ENCODE data around the gene NKD1.

The NKD1 gene

DNA sequence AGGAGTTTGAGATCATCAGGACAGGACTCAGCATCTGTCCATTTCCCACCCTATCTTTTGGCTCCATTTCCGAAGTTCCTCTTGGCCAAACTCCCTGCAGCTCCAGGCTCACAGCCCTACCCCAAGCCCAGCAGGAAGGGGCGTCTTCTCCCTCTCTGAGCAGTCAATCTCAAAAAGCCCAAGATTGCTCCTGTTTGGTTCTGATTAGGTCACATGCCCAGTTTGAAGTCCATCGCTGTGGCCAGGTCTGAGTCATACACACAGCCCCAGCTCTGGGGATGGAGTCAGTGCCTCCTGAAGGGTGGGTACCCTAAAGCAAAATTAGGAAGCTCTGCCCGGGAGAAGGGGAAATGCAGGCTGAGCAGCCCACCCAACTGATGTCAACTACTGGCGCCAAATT lies 109.0 kb downstream of the NKD1 start:
- no peak for DNase-seq

DNA sequence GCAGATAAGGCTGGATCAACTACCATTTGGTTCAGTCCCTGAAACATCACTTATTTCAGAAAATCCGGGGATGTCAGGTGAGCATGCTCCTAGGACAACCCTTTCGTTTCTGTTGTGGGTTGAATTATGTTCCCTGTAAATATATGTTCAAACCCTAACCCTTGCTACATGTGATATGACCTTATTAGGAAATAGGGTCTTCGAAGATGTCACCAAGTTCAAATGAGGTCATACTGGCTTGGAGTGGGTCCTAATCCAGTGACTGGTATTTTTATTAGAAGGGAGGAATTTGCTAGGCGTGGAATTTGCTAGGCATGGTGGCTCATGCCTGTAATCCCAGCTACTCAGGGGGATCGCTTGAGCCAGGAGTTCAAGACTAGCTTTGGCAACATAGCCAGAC lies 111.6 kb downstream of the NKD1 start:
- no peak for DNase-seq

DNA sequence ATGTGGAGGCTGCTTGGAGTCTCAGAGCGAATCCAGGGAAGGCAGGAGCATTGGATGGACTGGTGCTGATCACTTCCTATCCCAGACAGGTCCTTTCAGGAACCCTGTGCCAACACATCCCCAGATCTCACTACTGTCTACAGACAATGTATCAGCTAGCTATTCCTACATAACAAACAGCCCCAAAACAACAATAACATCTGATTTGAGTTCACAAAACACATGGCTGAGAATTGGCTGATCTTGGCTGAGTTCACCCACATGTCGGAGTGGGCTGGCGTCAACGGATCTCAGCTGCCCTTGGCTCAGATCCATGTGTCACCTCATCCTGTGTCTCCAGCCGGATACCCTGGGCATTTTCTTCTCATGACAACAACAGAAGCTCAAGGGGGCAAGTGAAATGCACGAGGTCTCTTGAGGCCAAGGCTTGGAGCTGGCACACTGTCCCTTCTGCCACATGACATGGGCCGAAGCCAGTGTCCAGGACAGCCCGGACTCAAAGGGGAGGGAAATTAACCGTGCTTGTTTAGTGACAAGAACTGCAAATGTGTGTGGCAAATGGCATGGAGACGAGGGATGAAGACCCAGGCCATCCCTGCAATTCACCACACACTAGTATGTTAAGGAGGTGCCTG lies 114.2 kb downstream of the NKD1 start:
- no peak for DNase-seq

DNA sequence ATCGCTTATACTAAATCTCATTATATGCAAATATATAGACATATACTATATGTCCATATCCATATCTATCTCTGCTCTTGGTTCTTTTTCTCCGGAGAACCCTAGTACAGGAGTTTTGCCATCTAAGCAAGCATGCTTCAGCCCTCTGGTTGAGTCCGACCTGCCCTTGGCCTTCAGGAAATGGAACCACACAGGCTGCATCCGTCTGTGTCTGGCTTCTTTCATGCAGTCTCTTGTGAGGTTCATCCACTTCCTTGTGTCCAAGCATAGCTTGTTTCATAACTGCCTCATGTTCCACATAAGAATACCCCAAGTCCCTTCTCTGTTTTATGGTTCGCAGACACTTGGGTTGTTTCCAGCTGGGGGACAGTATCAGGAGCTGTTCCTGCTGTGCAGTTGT lies 116.1 kb downstream of the NKD1 start:
- no peak for DNase-seq

DNA sequence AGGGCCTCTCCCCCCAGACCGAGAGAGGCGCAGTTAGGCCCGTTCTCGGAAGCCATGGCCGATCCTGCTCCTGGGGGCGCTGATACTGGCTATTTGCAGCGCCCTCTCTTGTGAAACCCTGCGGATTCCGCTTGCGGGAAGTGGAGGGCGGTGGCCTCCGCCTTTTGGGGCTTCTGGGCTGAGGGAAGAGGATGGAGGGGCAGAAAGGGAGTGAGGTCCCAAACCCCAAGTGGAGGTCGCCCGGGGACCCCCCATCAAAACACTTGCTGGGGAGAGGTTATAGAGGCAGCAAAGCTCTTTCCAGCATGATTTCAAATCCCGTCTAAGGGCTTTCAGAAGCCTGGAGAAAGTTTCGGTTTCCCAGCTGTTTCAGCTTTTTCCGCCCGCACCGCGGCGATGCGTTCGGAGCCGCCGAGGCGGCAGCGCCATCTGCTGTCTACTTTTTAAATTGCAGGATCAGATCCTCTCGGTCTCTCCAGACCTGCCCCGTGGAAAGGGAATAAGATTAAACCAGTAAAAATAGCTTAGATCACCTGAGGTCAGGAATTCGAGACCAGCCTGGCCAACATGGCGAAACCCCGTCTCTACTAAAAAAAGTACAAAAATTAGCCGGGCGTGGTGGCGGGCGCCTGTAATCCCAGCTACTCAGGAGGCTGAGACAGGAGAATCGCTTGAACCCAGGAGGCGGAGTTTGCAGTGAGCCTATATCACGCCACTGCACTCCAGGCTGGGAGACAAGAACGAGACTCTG lies 117.1 kb downstream of the NKD1 start:
- peak; percentile 94 for DNase-seq

DNA sequence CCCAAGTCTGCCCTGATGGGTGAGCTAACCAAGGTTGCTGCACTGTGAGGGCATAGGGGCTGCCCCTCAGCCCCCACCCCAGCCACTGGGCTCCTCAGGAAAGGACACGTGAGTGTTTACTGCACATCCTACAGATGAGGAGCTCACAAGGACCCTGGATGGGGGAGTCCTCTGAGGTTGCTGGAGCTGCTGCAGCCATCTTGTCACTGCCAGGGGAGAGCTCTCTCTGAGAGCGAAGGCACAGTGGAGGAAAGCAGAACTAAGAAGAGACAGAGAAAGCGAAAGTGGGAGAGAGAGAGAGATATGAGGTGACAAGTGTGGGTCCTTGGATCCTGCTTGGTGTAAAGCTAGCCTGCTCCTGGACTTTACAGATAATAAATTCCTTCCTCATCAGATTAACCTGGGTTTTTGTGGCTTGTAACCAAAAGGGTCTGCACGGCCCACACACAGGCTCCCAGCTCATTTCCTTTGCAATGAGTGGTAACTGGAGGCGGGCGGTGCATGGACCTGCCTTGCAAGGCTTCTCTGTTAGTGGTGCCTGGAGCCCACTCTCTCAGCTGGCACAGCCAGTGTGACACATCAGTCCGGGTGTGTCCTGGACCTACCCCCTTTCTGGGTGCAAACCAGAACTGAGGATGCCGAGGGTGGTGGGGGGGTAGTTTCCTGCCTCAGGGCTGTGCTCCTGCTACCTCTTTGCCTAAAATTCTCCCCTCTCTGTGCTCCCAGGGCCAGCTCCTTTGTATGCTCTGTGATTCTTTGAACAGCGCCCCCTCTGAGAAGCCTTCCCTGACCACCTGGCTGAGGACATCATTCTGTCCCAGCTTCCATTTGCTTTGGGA lies 118.7 kb downstream of the NKD1 start:
- peak; percentile 76 for DNase-seq

DNA sequence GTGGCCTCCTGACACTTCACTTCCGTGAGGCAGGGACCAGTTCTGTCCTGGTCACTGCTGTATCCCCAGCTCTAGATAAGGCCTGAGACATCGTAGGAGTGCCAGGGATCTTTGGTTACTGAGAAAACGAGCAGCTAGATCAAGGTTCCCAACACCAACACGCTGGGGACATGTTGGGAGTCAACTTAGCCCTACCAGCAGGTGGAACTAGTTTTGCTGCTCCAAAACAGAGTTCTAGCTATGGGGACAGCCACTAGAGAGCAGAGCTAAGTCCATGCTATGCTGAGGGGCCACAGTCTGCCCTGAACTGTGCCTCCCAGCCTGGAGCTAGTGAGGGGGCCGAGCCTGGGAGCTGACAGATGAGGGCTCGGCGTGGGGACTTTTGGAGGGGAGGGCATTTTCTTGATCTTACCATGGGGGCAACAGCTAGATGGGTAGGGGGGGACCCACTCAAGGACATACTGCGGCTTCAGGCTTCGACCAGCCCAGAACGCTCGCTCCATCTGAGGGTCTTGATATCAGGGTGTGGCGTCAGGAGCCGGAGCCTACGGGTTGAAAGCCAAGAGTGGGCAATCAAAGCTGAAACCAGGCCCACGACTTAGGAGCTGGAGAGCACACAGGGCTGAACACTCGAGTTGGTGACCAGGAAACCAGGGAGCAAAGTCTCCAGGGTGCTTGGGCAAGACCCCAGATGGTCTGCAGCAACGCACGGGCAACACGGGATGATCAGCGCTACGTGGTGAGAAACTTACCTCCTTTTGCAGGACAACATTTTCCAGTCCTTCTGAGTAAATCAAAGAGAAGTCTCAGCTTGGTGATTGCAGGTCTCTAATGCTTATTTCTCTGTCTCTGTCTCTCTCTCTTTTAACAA lies 119.5 kb downstream of the NKD1 start:
- DNase-seq: no peak

DNA sequence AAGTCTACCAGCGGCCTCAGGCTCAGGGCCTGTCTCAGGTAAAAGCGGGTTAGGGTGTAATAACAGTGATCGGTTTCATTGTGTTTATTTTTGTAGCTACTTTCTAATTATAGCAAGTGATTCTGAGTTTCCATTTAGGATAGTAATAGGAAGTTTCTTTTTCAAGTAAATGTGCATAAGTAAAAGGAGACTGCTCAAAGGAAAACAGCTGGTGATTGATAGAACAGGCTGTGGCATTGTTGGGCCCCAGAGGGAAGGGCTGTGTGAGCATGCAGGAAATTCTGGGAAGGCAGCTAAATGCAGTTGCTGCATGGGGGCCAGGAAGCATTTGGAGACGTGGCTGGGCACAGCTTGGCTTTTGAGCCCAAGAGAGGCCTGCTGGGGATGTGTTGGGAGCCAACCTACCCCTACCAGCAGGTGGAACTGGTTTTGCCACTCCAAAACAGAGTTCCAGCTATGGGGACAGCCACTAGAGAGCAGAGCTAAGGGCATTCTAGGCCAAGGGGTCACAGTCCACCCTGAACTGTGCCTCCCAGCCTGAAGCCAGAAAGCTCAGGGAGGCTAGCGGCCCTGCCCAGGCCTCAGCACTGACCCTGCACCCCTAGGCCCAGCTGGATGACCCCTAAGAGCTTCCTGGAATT lies 120.3 kb downstream of the NKD1 start:
- DNase-seq: no peak

DNA sequence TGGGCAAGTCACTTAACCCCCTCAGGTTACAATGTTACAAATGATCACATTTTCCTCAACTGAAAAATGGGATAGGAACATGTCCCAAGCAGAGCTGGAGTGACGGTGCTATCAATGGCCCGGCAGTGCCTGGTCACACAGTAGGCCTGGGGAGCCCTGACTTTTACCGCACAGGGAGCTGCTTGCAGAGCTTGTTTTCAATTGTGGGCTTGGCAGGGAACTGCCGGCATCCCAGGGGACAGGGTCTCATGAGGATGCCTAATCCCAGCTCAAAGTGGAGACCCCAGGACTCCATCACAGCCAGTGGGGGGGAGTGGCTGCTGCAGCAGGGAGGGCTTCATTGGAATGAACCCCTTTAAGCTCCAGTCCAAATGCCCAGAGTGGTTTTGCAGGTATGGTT lies 121.5 kb downstream of the NKD1 start:
- DNase-seq: no peak

DNA sequence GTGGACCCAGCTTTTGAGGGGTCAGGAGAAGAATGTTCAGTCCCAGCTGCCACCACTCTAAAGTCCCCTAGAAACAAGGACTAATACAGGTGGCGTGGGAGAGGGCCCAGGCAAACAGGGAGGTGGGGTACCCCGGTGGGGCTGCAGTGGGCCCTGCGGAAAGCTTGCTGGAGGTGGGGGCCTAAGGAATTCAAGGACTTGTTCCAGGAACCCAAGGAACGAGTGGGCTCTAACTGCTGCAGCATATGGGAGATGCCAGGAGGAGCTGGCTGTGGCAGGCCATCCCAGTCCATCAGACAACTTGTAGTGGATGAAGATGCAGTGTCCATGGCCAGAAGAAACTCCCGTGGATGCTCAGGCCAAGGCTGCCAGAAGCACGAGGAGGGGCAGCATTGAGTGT lies 122.3 kb downstream of the NKD1 start:
- DNase-seq: no peak

DNA sequence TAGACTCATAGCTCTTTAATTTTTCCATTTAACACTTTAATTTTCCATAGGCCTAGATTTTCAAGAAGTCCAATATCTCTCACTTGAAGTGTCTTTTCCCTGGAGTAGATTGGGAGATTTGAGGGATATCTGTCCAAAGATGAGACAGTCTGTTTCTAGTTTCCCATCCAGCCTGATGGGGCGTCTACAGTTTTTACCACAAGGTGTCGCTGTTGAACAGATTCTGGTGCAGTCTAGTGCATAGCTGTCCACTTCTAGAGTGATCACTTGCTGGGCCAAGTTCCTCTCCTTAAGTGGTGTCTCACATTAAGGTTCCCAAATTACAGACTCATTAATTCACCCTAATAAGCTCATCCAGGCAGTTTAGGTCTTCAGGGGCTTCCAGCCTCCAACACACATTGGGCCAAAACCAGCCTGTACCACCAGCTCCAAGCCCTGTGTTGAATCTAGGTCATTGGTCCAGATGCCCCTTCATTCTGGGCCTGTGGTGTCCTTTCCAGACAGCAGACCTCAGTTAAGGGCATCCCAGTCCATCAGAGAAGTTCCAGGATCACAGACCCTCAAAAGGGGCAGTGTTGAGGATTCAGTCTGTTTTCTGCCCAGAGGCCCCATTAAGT lies 123.6 kb downstream of the NKD1 start:
- peak; percentile 83 for DNase-seq

DNA sequence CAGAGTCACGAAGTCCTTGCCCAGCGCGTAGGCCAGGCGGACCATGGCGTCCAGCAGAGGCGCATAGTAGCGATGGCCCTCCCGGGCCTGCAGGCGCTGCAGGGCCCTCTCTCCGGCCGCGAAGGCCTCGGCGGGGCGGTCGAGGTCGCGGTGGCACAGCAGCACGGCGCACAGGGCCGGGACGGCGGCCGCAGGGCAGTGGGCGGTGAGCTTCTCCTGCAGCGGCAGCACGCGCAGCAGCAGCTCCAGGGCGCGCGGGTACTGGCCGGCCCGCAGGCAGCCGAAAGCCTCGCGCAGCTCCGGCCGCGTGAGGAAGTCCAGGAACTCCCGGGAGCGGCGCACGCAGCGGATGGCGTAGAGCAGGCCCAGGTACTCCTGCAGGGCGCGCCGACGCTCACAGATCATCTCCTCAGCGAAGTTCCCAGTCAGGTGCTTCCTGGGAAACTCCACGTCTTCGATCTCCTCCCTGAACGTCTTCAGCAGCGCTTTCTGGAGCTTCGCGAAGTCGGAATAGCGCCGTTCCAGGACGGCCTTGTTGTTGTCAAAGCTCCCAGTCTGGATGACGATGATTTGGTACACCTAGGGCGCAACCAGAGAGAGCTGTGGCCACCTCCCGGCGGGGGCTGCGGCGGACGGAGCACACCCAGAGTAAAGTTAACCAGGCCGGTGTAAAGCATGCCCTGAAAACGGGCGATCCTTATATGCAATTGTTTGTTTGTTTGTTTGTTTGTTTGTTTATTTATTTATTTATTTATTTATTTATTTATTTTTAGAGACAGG lies 125.5 kb downstream of the NKD1 start:
- no peak for DNase-seq

DNA sequence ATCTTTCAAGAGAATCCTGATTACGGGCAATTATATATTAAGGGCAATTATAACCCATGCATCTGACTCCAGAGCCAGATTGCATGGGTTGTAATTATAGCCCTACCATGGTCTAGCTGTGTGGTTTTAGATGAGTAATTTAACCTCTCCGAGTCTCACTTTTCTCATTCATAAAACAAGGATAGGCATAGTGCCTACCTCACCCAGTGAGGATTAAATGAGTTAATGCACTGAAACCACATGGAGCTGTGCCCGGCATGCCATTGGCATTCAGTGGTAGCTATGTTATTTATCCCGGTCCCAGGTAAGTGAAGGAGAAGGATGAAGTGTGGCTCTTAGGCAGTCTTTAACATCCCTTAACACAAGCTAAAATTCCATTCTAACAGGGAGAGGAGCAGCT lies 126.6 kb downstream of the NKD1 start:
- no peak for DNase-seq

DNA sequence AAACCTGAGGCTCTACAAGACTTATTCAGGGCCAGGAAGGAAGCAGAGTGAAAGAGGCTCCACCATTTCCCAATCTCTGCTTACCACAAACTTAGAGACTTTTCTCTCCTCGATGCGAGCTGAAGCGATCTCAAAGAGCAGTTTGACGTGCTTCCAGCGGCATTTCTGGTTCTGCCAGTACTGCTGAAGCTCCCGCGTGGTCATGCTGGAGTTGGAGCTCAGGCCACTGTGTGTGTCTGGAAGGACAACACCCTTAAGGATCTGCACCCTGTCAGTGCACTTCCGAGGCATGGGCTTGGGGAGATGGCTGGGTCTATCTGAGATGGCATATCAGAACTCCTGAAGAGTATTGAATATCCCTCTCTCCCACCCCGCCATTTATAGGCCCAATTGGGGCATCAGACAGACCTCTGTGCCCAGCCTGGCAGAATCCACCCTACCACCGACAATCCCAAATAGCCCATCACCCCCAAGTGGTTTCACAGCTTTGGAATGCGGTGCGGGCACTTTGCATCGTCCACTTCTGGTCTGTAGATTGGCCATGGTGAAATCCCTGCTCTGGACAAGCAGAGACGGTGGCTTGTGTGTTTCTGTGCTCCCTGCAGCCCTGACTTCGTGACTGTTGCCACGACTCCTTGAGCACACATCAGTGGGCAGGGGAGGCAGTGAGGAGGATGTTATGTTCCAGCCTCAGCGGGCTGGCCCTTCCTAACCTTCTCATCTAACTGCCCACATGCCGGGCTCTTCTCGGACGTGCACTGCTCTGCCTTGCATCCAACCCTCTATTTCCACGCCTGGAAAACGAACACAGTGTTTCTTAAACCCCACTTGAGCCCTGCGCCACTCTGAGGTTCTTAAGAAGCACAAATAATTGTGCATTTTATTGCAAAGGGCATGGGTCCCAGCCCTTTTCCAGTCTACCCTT lies 127.8 kb downstream of the NKD1 start:
- no peak for DNase-seq

DNA sequence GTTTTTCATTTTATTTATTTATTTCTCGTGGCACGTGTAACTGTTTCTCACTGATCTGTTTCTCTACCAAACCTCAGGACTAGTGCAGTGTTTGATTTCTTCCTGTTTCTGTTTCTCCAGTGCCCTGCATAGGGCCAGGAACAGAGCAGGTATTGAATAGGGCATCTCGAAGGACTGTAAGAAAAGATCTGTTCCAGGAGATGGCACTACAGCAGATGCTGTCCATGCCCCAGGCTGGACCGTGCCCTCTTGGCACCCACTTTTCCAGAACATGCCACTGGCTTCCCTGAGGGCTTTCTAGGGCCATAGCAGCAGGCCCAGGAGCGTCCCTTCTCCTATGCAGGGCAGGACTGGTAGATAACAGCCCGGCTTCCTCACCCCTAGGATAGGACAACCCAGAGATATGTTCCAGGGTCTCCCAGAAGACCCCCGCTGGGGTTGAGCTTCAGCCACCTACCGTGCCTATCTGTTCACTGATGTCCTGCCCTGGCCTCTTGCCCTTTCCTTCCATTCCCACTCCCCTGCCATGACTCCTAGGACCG lies 128.6 kb downstream of the NKD1 start:
- no peak for DNase-seq

DNA sequence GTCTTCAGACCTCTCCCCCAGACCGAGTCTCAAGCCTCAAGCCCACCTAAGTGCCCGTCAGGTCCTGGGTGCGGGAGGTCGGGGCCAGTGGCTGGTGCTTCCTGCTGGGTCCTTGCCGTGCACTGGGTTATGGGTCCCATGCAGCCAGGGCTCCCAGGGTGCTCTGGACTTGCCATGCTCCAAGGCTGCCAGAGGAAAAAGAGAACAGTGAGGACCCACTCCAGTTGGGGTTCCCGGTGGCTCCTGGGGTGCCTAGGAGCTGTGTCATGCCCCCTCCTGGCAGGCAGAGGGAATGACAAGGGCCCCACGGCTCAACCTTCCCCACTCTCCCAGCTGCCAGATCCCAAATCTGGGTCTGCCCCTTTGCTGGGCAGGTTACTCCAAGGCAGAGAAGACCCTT lies 129.2 kb downstream of the NKD1 start:
- no peak for DNase-seq

DNA sequence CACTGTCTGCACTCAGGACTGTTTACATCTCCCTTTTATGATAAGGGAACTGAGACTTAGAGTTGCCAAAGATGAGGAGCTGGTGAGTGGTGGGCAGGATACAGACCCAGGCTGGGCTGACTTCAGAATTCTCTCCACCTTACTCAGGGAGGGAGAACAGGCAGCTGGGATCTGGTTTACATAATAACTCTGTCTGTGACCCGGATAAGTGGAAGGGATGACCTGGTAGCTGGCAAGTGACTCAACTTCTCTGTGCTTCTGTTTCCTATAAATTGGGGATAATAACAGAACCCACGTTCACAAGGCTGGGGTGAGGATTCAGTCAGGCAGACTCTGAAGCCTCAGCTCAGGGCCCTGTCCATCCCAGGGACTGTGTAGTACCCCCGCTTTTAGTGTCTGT lies 130.3 kb downstream of the NKD1 start:
- DNase-seq: no peak

DNA sequence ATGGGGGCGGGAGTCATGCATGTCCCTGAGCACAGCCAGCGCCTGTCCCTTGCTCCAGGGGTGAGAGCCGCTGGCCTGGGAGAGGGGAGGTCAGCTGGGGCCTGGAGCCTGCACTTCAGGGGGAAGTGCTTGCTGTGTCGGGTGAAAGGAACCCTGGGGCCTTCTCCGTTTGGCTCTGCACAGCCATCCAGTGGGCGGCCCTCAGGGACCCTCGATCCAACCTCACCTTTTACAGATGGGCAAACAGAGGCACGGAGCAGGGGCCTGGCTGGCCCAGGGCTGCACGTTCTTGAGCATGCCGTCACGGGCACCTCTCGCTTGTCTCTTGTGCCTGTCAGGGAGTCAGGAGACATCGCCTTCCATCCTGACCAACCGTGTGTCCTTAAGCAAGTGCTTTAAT lies 131.1 kb downstream of the NKD1 start:
- DNase-seq: no peak

DNA sequence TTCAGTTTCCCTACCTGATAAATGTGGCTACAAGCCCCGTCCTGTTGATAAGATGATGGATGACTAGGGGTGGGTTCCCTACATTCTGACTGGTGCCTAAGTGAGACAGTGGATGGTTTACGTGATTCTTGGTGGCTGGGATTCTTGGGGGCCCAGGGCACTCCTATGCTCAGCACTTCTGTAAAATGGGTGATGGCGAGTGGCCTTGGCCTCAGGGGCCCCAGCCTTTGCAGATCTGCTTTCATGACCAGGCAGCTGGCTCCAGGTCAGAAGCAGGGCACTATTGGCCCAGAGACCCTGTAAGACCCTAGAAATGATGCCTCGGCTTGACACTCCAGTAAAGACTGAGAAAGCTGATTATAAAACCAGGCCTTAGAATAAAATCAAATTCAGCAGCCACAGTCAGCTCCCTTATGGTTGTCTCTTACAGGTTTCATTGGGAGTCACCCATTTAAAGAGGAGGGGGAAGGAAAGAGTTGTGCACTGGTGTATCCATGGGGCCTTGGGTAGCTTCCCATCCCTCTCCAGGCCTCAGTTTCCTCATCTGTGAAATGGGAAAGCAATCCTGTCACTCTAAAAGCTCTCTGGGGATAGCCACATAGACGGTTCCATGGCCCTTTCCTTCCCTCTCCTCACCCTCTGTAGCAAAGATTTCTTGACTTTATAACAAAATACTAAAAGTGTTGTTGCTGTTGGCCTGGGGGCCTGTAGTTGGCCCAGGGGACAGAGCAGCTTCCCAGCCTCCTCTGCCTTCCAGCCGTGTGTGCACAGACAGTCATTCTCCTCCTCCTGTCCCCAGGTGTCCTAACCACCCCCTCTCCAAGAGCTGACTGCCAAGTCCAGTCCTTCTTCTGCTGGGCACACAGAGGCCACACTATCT lies 131.7 kb downstream of the NKD1 start:
- no peak for DNase-seq
